ENCODE measurements around the gene SPATA7.

- TF ChIP-seq POLR2A (IDR thresholded peaks at IDR 0.05; ENCODE audit: low read length) (no peak), GATA1 (IDR thresholded peaks at IDR 0.05; ENCODE audit: low read depth, low read length) (no peak)
Measured at GRCh38 chr14:88477513-88478250, 92.2 kb downstream of the SPATA7 start.

All from erythroblast (primary cell).